Peyer's patch (tissue), 4 donors: ENCODE measurements around the gene TMEM238. TPM values are rescaled to one million over a fixed set of nuclear protein-coding genes. Genes with fewer than 3 reads are reported as not detected.

Source experiments
- DNase-seq, 3 donors: peaks; one replicate each; pipeline ENCODE4 v3.0.0-alpha.2; 2017 to 2019
- H3K27ac ChIP-seq, 4 donors: fragments of 200-600 bp; sonication (generic); one replicate each; pipeline ENCODE4 v1.5.1; 2016 to 2019
- H3K27me3 ChIP-seq, 2 donors: fragments of 200-600 bp; sonication (generic); one replicate each; pipeline ENCODE4 v1.5.1; 2019
- H3K36me3 ChIP-seq, 3 donors: fragments of 200-600 bp; sonication (generic); one replicate each; pipeline ENCODE4 v1.5.1; 2016 to 2019
- H3K4me1 ChIP-seq, 4 donors: fragments of 200-600 bp; sonication (generic); one replicate each; pipeline ENCODE4 v1.5.1; 2016 to 2019
- H3K4me3 ChIP-seq, 4 donors: fragments of 200-600 bp; sonication (generic); 1 replicate in 3 of 4; 2 replicates in 1 of 4; pipeline ENCODE4 v1.5.1; 2016 to 2019; ENCODE audit warnings: mild to moderate bottlenecking in 1 of 4
- H3K9me3 ChIP-seq, 4 donors: fragments of 200-600 bp; sonication (generic); one replicate each; pipeline ENCODE4 v1.5.1; 2016 to 2019; ENCODE audit warnings: mild to moderate bottlenecking in 1 of 4
- CTCF ChIP-seq, 6 experiments: fragments of 450-650 bp in 4 of 6; fragments of 200-600 bp in 2 of 6; sonication (generic) in 1 of 6; IDR thresholded peaks; one replicate each; pipeline ENCODE4 v1.5.1; 2017 to 2019; ENCODE audit warnings: antibody characterized with exemption in 6 of 6, mild to moderate bottlenecking in 3 of 6, moderate library complexity in 1 of 6
- POLR2A ChIP-seq, 2 donors: fragments of 450-650 bp; IDR thresholded peaks; one replicate each; pipeline ENCODE4 v1.5.1; 2017; ENCODE audit warnings: antibody characterized with exemption in 2 of 2, mild to moderate bottlenecking in 2 of 2, moderate library complexity in 2 of 2
- total RNA-seq, 4 donors: library from RNA; depleted of rRNA; stranded (reverse); fragments of >200 nt; gene quantifications; one replicate each; pipeline ENCODE4 v1.1.0, GENCODE V29; 2016

The TMEM238 gene
- total RNA-seq, 4 donors from 2014 or later, result 19.8 to 75.8 (median 61.6) TPM

DNA sequence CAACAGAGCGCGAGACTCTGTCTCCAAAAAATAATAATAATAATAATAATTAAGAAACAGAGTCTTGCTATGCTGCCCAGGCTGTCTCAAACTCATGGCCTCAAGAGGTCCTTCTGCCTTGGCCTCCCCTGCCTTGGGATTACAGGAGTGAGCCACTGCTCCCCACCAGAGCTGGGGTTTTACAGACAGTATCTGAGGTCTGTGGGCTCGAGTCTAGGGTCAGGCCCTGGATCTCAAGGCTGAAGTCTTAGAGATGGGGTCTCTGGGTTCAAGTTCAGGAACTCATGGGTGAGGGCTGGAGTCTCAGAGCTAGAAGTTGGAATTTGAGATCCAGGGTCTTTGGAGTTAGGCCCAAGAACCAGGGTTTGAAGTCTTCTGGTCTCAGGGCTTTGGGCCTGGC lies 17.3 kb downstream of the TMEM238 start:
- no peaks in the 10 kb centered on the region for H3K36me3 ChIP-seq
- no peak for DNase-seq
- no peak overlapping the region for H3K4me3 ChIP-seq
- TF ChIP-seq POLR2A (IDR thresholded peaks at IDR 0.05) (no peak), CTCF (IDR thresholded peaks at IDR 0.05) (no peak)
- H3K4me1 ChIP-seq, result peaks cover 0 to 19% (median 6%) of the 10 kb centered on the region in 4 donors
- peaks cover 0 to 26% of the 10 kb centered on the region in 2 donors for H3K27me3 ChIP-seq
- H3K27ac ChIP-seq, result no peak overlapping the region
- H3K9me3 ChIP-seq, result no peaks in the 10 kb centered on the region

DNA sequence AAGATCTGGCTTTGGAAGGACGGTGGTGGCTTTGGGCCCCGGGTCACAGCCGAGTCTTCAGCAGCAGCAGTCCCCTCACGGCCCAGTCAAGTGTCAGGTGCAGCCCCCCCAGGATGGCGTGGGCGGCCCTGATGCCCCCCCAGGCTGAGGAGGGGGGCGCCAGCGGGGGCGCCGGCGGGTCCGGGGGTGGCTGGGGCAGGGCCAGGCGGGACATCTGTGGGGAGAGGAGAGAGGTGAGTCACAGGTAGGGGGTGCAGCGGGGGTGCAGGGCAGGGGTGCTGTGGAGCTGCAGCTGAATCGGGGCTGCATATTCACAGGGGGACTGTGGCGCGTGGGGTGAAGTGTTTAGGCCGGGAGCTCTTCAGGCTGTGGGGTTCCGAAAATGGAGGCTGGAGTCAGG lies 18.1 kb downstream of the TMEM238 start:
- Histone ChIP-seq H3K27ac (no peak overlapping the region), H3K4me3 (no peak overlapping the region), H3K27me3 (peaks cover 0 to 26% of the 10 kb centered on the region in 2 donors), H3K36me3 (no peaks in the 10 kb centered on the region), H3K4me1 (peaks cover 0 to 19% (median 6%) of the 10 kb centered on the region in 4 donors), H3K9me3 (no peaks in the 10 kb centered on the region)
- no peak for DNase-seq
- TF ChIP-seq POLR2A (IDR thresholded peaks at IDR 0.05) (no peak), CTCF (IDR thresholded peaks at IDR 0.05) (no peak)

DNA sequence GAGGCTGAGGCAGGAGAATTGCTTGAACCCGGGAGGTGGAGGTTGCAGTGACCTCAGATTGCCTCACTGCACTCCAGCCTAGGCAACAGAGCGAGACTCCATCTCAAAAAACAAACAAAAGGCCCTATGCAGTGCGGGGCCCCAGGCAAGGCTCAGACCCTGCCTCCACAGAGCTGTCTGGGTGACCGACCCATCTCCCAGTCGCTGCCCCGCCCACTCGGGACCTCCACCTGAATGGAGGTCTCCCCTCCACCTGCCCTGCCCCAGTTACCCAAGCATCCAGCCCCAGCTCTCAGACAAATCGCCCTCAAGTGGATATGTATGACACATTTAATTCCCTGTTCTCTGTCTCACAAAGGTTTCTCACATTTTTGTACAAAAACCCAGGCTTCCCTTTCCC lies 18.8 kb downstream of the TMEM238 start:
- Histone ChIP-seq H3K36me3 (no peaks in the 10 kb centered on the region), H3K27me3 (peaks cover 0 to 20% of the 10 kb centered on the region in 2 donors), H3K4me3 (no peak overlapping the region), H3K4me1 (peaks cover 0 to 15% (median 6%) of the 10 kb centered on the region in 4 donors), H3K9me3 (no peaks in the 10 kb centered on the region), H3K27ac (no peak overlapping the region)
- no peak for DNase-seq
- TF ChIP-seq POLR2A (IDR thresholded peaks at IDR 0.05), result no peak

DNA sequence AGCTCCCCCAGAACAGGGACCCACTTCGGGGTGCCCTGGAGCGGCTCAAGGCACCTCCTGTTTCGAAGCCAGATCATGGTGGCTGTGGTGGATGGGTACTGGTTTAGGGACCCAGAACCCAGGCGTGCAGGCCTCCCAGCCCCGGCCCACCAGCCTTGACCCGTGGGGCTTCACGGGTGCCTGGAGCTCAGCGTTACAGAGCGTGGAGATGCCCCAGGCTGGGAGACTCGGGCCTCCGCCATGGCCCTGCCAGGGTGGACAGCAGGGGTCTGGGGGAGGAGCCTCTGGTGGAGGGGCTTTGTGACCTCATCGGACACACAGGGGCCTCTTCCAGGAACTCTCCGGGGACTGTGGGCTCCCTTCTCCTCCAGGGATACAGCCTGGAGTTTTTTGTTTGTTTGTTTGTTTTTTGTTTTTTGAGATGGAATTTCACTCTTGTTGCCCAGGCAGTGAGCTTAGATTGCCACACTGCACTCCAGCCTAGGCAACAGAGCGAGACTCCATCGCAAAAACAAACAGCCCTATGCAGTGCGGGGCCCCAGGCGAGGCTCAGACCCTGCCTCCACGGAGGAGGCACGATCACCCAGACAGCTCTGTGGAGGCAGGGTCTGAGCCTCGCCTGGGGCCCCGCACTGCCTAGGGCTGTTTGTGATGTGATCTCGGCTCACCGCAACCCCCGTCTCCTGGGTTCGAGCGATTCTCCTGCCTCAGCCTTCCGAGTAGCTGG lies 20.9 kb downstream of the TMEM238 start, which contains the start of gene GARIN5B:
GARIN5B (minus strand) TSS at position 271 of the 727 bp plus-strand sequence; CDS start at position 77, 194 bp downstream.
- no peak within 1 kb of the TSS for H3K27ac ChIP-seq
- H3K27me3 ChIP-seq, result peaks cover 0 to 2% of the 10 kb centered on the region in 2 donors
- no peaks in the 10 kb centered on the region for H3K36me3 ChIP-seq
- no peaks in the 10 kb centered on the region for H3K9me3 ChIP-seq
- no peaks in the 10 kb centered on the region for H3K4me1 ChIP-seq
- DNase-seq, result no peak
- no peak within 1 kb of the TSS for H3K4me3 ChIP-seq
- no peak for TF ChIP-seq POLR2A (IDR thresholded peaks at IDR 0.05)
- TF ChIP-seq CTCF (IDR thresholded peaks at IDR 0.05), result no peak

DNA sequence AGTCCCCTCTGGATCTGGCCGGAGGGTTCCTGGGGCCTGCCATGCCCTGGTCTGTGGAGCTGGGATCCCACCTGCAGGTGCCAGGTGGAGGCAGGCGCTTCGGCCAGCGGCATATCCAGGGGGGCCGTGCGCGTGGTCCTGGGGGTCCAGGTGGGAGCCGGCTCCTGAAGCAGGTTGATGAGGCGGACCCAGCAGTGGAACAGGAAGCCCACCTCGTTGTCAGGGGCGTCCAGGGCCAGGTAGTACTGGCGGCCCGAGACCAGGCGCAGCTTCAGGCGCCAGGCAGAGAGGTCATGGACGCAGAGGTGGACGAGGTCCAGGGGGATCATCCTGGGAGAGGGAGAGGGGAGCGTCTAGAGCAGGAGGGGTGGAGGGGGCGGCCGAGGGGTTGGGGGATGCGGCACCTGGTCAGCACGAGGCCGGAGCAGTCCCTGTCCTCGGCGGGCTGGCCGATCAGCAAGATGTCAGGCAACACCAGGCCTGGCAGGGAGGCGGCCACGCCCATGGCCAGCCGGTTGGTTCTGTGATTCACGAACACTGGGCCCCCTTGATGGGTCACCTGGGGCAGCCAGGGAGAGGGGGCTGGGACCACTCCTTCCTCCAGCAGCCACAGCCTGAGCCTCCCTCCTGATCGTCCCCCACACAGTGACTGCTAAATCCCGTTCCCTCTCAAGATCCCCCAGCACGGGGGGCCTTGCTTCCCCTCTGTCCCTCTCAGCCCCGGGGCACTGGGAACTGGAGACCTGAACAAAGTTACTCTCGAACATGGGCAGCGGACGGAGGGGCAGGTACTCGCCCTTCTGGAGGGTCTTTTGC lies 21.7 kb downstream of the TMEM238 start:
- no peak for DNase-seq
- H3K36me3 ChIP-seq, result no peaks in the 10 kb centered on the region
- H3K4me3 ChIP-seq, result no peak overlapping the region
- TF ChIP-seq CTCF (IDR thresholded peaks at IDR 0.05), result no peak
- no peak for TF ChIP-seq POLR2A (IDR thresholded peaks at IDR 0.05)
- no peaks in the 10 kb centered on the region for H3K4me1 ChIP-seq
- H3K27me3 ChIP-seq, result no peaks in the 10 kb centered on the region
- no peak overlapping the region for H3K27ac ChIP-seq
- H3K9me3 ChIP-seq, result no peaks in the 10 kb centered on the region

DNA sequence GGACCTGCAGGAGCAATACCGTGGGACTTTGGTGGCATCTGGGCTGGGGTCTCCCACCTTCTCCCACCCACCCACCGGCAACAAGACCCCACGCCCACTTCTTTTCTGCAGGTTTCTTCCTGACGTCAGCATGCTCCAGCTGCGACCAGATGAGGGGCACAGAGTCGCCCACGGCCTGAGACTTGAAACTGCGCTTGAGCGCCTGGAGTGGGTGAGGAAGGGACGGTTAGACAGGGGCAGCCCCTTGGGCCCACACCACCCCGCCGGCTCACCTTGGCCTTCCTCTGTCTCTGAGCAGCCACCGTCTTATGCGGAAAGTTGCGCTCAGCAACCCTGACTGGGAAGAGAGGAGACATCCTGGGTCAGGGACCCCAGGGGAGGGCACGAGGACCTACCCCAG lies 23.2 kb downstream of the TMEM238 start:
- DNase-seq, result no peak
- Histone ChIP-seq H3K27me3 (no peaks in the 10 kb centered on the region), H3K9me3 (no peaks in the 10 kb centered on the region), H3K27ac (no peak overlapping the region), H3K4me1 (no peaks in the 10 kb centered on the region), H3K36me3 (no peaks in the 10 kb centered on the region), H3K4me3 (no peak overlapping the region)
- TF ChIP-seq CTCF (IDR thresholded peaks at IDR 0.05) (no peak), POLR2A (IDR thresholded peaks at IDR 0.05) (no peak)
